GM03348 (cell line): Measurements from ENCODE around the gene NMBR.
"Not testable (repeated sequence)": the region's sequence is repeated elsewhere in the genome, so short reads cannot be mapped to it uniquely, and the experiment has no call there.

Experiments
- DNase-seq: peaks from one replicate; pipeline ENCODE4 v3.0.0; 2012; ENCODE audit warnings: low spot score

NMBR gene

DNA sequence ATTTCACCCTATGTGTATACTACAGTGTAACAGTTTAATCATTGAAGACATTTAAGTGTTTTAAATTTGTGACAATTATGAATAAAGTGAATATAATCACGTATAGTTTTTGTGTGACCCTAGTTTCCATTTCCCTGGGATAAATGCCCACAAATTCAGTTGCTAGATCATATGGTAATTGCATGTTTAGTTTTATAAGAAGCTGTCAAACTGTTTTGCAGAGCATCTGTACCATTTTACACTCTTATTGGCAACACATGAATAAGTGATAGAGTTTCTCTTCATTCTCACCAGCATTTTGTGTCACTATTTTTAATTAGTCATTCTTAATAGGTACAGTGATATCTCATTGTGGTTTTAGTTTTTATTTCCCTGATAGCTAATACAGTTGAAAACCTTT is 7.4 kb upstream of the NMBR start:
- no peak for DNase-seq

DNA sequence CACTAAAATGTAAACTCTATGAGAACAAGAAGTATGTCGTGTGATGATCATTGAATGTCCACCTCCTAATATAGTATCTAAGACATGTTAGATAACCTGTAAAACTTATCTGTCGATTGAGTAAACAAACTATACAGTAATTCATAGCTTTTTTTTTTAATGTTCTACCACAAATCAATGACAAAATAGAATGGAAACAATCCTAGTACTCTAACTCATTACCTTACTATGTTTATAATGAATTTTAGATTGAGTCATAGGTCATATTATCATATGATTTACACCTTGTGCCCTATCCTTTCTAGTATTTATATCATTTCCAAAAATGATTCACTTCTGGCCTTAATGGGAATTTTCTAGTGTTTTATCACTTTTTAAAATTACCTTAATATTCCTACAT is 6.3 kb upstream of the NMBR start:
- DNase-seq: no peak

- peak; percentile 73 for DNase-seq
Measured at GRCh38 chr6:142152746-142153145, 5.8 kb upstream of the NMBR start.

- DNase-seq: not testable (repeated sequence)
Measured at GRCh38 chr6:142141531-142141930, 5.4 kb downstream of the NMBR start.

DNA sequence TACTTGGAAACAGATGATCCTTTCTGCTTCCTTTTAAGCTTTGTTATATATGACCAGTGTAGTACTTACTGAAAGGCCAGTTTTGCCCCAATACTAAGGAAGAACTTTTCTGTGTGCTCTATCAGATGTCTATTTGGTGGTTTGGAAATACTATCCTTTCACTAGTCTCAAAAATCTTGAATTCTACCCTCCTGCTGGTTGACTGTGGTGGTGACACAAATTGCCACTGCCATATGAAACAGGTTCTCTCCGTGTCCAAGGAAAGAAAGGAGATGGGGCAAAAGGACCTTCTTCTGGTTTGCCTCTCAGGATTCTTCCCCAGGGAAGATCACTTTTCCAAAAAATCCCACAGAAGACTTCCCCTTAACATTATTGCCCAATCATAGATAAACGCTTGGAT is 8.0 kb downstream of the NMBR start:
- no peak for DNase-seq

GRCh38 chr6:142132625-142133024 is 14.3 kb downstream of the NMBR start, which contains the start of gene GJE1:
GJE1 (plus strand) TSS chr6:142132925; CDS start chr6:142133159, 234 bp downstream.
- no peak for DNase-seq

GRCh38 chr6:142130814-142131213 is 16.1 kb downstream of the NMBR start:
- DNase-seq: no peak

DNA sequence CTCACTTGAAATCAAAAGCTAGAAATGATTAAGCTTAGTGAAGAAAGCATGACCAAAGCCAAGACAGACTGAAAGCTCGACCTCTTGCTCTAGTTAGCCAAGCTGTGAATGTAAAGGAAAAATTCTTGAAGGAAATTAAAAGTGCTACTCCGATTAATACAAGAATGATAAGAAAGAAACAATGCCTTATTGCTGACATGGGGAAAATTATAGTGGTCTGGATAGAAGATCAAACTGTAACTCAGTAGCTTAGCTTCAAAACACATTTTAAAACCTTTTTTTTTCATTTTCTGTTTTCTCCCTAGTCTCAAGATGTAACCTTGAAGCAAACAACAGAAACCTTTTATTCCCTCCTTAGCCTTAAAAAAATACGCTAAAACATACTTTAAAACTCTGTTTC is 25.6 kb downstream of the NMBR start:
- no peak for DNase-seq

DNA sequence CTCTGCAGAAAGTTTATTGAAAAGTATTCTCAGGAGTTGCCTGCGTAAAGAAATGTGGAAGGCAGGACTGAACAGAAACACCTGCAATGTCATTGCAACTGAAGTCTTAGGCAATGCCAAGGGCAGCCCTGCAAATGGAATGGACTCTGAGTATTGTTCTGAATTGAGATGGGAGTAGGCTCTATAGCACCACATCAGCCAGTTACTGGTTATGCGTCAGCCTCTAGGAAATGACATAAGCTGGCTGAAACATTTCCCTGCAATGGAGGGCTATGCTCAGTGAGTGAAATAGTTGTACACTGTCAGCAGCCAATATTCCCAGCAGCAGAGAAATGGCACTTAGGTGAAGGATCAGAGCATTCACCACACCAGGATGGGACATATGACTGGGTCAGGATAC is 28.0 kb downstream of the NMBR start:
- no peak for DNase-seq

DNA sequence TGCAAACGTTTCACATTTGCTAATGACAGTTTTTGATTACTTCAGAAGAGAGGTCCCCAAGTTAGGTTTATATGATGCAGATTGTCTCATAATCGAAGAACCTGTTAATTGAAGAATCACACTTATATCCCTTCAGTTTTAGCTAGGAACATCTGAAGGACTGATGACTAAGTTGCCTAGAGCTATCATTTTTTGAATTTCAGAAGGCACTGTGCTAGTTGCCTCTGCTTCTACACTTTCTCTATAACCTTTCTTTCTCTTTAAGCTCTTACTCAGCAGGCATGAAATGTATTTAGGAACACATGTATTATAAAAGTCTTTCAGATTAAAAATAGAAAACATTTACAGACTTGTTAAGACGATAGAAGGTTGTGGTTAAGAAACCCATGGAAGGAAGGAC is 28.6 kb downstream of the NMBR start:
- no peak for DNase-seq

DNA sequence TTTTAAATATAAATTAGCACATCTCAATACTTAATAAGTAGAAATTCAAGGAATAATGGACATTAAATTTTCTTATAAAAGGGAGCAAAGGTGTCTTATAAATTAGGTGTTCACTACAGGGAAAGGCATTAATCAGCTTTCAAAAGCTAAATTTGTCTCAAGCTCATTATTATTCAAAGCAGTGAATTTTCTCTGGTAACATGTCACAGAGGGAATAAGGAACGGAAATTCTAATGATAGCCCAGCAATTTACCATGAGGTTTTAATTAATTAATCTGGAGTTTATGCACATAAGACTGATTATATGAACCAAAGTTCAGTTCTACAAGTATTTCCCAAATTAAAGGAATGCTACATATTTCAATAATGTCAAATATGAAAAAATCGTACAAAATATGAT is 29.6 kb downstream of the NMBR start:
- no peak for DNase-seq

GRCh38 chr6:142112451-142113061 is 34.4 kb downstream of the NMBR start:
- DNase-seq: peak; percentile 68

DNA sequence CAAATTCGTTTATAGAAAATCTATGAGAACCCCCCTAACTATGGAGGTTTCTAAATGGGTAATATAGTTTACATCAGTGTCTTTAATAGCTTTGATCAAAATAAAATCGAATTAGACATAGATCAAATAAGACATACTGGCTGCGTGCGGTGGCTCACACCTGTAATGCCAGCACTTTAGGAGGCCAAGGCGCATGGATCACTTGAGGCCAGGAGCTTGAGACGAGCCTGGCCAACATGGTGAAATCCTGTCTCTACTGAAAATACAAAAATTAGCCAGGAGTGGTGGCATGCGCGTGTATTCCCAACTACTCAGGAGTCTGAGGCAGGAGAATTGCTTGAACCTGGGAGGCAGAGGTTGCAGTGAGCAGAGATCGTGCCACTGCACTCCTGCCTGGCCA is 36.1 kb downstream of the NMBR start:
- DNase-seq: not testable (repeated sequence)

DNA sequence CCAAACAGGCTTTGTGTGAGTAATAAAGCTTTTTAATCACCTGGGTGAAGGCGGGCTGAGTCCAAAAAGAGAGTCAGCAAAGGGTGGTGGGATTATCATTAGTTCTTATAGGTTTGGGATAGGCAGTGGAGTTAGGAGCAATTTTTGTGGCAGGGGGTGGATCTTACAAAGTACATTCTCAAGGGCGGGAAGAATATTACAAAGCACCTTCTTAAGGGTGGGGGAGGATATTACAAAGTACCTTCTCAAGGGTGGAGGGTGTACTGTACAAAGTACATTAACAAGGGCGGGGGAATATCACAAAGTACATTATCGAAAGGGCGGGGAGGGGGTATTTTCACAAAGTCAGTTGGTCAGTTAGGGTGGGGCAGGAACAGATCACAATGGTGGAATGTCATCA is 42.1 kb downstream of the NMBR start:
- not testable (repeated sequence) for DNase-seq

- peak; percentile 57 for DNase-seq
Measured at GRCh38 chr6:142088858-142089216, 58.1 kb downstream of the NMBR start.

DNA sequence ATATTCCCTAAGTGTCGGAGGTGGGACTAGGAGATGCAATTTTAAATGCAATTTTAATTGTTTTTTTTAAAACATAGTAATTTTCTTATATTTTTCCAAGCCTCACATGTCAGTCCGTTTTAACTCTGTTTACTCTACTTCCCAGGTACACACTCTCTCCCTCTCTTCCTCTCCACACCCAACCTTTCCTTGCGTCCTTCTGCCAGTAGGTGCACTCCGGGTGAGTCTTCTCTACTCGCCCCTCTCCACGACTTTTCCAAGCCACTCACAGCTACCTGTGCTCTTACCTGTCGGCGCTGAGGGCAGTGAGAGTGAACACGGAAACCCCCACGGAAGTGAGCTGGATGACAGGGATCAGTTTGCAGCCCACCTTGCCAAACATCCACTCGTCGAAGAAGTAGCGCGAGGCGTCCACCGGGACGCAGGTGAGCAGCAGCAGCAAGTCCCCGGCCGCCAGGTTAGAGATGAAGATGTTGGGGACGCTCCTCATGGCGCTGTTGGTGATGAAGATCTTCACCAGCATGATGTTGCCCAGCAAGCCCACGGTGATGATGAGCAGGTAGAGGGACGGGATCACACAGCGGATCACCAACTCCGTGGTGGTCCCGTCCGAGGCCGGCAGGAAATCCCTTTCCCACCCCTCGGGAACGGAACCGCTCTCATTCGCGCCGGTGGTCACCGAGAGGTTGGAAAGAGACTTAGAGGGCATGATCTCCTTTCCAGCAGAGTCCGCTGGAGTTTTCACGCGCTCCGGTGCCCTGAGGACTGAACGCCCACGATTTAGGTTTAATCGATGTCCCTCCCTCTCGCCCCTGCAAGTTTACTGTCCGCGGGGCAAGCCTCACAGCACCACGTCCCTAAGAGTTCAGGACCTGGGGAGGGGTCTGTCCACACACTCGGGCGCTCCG is 58.7 kb downstream of the NMBR start:
- no peak for DNase-seq

GRCh38 chr6:142079130-142079529 is 67.8 kb downstream of the NMBR start:
- no peak for DNase-seq

DNA sequence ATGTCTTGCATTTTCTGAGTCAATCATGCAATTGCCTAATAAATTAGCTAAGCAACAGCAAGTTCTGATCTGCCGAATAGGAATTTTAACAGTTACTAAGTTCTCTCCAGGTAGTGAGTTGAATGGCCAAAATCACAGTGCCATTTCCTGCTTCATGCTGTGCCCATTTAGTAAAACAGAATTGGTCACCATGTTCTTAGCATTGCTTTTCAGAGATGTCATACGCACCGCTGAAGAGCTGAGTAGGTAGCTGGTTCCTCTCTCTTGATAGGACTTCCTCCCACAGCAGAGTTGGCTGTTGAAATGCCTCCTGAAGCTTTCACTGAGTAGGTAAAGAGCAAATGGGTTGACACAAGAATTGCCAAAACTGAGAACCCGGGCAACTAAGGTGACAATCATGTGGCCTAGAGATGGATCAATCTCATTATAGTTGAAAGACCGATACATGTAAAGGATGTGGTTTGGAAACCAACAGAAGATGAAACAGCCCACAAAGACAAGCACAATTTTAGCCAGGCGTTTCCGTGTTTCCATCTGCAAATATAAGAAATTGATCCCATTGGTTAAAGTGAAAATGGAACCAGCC is 71.3 kb downstream of the NMBR start:
- no peak for DNase-seq

DNA sequence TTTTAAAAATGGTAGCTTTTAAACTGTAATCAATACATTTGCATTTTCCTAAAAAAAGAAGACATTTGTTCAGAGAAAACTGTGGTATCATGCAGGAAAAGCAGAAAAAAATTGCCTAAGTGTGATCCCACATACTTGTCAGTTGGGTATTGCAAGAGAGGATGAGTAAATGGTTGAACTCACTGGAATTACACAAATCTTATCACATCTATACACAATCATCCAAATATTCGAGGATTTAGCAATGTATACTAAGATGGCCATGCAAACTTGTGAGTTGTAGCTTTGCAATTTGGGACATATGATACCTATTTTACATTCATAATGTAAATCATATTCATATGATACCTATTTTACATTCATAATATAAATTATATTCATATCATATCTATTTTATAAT is 72.4 kb downstream of the NMBR start:
- DNase-seq: no peak

- no peak for DNase-seq
Measured at GRCh38 chr6:142071981-142072380, 74.9 kb downstream of the NMBR start.

GRCh38 chr6:142068416-142068815 is 78.5 kb downstream of the NMBR start:
- DNase-seq: no peak

DNA sequence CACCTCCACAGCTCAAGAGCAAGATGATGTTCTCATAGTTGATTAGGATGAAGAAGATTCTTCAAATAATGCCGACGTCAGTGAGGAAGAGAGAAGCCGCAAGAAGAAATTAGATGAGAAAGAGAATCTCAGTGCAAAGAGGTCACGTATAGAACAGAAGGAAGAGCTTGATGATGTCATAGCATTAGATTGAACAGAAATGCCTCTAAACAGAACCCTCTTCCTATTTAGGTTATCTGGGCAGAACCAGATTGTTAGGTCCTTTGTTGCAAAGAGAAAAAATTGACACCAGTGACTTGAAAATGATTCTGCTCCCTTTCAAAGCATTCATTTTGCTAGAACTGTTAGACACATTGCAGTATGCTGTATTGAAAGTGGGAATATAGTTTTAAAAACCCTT is 84.1 kb downstream of the NMBR start:
- DNase-seq: not testable (repeated sequence)
